Left lung (tissue), 10 donors: ENCODE data around the gene TEX36. TPM values are rescaled to one million over a fixed set of nuclear protein-coding genes. Genes with fewer than 3 reads are reported as not detected.

Source experiments
- ATAC-seq: fragments of 200-7000 bp; cut with Tn5 transposase; one replicate; pipeline ENCODE4 v1.9.1; 2020; ENCODE audit warnings: moderate library complexity
- DNase-seq, 4 donors: peaks; one replicate each; pipeline ENCODE4 v3.0.0-alpha.2; 2013 to 2020
- H3K27ac ChIP-seq, 2 donors: fragments of 200-600 bp; sonication (generic) in 1 of 2; one replicate each; pipeline versions ENCODE4 v1.5.0 to v1.8.0; 2020 to 2021
- H3K27me3 ChIP-seq, 2 donors: fragments of 200-600 bp; sonication (generic) in 1 of 2; one replicate each; pipeline versions ENCODE4 v1.5.0 to v1.8.0; 2020 to 2021
- H3K36me3 ChIP-seq, 2 donors: fragments of 200-600 bp; sonication (generic) in 1 of 2; one replicate each; pipeline versions ENCODE4 v1.5.0 to v1.8.0; 2020 to 2021
- H3K4me1 ChIP-seq, 2 donors: fragments of 200-600 bp; one replicate each; pipeline ENCODE4 v1.8.0; 2021
- H3K4me3 ChIP-seq, 2 donors: fragments of 200-600 bp; sonication (generic) in 1 of 2; one replicate each; pipeline versions ENCODE4 v1.5.0 to v1.8.0; 2020 to 2021; ENCODE audit warnings: mild to moderate bottlenecking in 1 of 2
- H3K9me3 ChIP-seq, 2 donors: fragments of 200-600 bp; sonication (generic) in 1 of 2; one replicate each; pipeline versions ENCODE4 v1.5.0 to v1.8.0; 2020 to 2021
- intact Hi-C, 2 donors: fragments of 100-400 bp; cut with DNase I; formaldehyde crosslinking; loops; one replicate each; pipeline versions ENCODE4 v1.11.2 to v1.14.2; 2022
- polyA plus RNA-seq, 6 donors: library from polyadenylated mRNA; unstranded; fragments of 120-200 nt; gene quantifications; one replicate each; pipeline ENCODE4 v1.2.1, GENCODE V29; 2013; ENCODE audit not compliant: insufficient read length in 6 of 6
- total RNA-seq, 2 donors: library from RNA; stranded (reverse); fragmentation: NEBNext Ultra II Directional; extraction: Animal tissue kit (Norgen Biotek cat#: 25700); gene quantifications; one replicate each; pipeline ENCODE4 v1.2.1, GENCODE V29; 2021
- TF ChIP-seq, protein P1 (sequence below), 2 donors: fragments of 200-600 bp; sonication (generic) in 1 of 2; IDR thresholded peaks; one replicate each; pipeline versions ENCODE4 v1.5.0 to v1.8.0; 2021; ENCODE audit warnings: antibody characterized with exemption in 2 of 2
- donor health status: DM: no; HTN: yes; CAD: no.
- donor health status: DM: no; HTN: no; CAD: no.

Gene TEX36
- total and polyA plus RNA-seq, 8 donors, result 0.26 TPM; not detected in 7

DNA sequence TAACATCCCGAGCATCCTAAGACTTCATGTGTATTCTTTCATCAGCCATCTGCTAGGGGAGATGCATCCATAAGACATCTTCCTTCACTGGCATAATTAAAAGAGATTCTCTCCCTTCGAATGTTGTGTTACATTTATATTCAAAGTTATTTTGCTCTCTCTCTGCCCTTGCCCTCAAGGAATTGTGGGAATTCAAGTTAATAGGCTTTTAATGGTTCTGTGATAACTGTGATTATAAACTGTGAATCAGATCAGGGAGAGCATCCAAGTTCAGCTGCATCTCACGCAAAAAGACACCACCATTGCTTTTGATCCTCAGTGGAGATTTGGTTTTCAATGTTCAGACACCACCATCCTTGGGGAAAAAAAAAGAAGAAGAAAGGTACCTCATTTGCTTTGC is 9.2 kb upstream of the TEX36 start:
- H3K4me3 ChIP-seq, result no peak overlapping the region
- ATAC-seq (no peak), DNase-seq (no peak)
- H3K4me1 ChIP-seq, result no peaks in the 10 kb centered on the region
- no peaks in the 10 kb centered on the region for H3K36me3 ChIP-seq
- no peaks in the 10 kb centered on the region for H3K27me3 ChIP-seq
- TF ChIP-seq, protein P1, sequence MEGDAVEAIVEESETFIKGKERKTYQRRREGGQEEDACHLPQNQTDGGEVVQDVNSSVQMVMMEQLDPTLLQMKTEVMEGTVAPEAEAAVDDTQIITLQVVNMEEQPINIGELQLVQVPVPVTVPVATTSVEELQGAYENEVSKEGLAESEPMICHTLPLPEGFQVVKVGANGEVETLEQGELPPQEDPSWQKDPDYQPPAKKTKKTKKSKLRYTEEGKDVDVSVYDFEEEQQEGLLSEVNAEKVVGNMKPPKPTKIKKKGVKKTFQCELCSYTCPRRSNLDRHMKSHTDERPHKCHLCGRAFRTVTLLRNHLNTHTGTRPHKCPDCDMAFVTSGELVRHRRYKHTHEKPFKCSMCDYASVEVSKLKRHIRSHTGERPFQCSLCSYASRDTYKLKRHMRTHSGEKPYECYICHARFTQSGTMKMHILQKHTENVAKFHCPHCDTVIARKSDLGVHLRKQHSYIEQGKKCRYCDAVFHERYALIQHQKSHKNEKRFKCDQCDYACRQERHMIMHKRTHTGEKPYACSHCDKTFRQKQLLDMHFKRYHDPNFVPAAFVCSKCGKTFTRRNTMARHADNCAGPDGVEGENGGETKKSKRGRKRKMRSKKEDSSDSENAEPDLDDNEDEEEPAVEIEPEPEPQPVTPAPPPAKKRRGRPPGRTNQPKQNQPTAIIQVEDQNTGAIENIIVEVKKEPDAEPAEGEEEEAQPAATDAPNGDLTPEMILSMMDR (IDR thresholded peaks at IDR 0.05), result no peak
- no peaks in the 10 kb centered on the region for H3K9me3 ChIP-seq
- H3K27ac ChIP-seq, result peak overlapping the region in 1 of 2 donors; percentile 18
- intact Hi-C loops, result no loop called here

DNA sequence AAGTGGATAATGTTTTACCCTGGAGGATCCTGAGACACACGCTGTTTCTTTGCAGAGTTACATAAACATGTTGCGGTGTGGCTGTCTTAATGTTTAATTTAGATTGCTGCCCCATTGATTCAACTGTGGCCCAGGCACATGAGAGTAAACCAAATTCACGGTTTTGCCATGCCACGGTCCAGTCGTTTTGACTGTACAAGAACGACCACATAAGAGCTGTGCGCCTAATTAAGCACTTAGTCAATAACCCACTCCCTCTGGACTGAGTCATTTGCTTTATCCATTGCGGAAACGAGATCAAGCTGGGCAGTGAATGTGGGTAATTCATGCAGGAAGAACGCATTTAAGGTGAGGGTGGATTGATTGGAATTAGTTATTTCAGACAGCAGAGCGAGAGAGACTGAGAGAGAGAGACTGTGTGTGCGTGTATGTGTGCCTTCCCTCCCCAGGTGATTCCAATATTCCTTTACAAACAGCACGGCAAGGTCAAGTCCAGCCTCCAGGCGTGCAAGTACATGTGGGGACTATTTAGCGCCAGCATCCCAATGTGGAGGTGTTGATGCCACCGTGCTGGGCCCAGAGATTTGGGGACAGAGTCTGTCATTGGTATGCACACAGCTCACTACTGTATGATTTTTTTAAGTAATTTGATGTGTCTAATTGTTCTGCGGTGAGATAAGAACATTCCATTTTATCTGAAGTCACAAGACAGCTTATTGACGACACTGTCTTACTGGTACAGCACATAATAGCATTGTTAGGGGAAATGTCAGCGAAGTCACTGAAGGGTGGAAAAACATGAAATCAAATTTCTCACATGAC is 8.4 kb upstream of the TEX36 start:
- ATAC-seq (peak; percentile 15), DNase-seq (no peak)
- TF ChIP-seq, protein P1 (IDR thresholded peaks at IDR 0.05), result no peak
- Histone ChIP-seq H3K9me3 (no peaks in the 10 kb centered on the region), H3K27me3 (no peaks in the 10 kb centered on the region), H3K36me3 (no peaks in the 10 kb centered on the region), H3K4me1 (no peaks in the 10 kb centered on the region), H3K4me3 (no peak overlapping the region), H3K27ac (peak overlapping the region in 1 of 2 donors; percentile 18)
- intact Hi-C loops, result no loop called here

GRCh38 chr10:125689955-125690569 is 7.1 kb upstream of the TEX36 start:
- H3K27ac ChIP-seq, result no peak overlapping the region
- TF ChIP-seq, protein P1 (IDR thresholded peaks at IDR 0.05), result no peak
- no peaks in the 10 kb centered on the region for H3K4me1 ChIP-seq
- ATAC-seq (no peak), DNase-seq (no peak)
- intact Hi-C loops, result no loop called here
- no peaks in the 10 kb centered on the region for H3K9me3 ChIP-seq
- no peaks in the 10 kb centered on the region for H3K27me3 ChIP-seq
- no peak overlapping the region for H3K4me3 ChIP-seq
- no peaks in the 10 kb centered on the region for H3K36me3 ChIP-seq

GRCh38 chr10:125687507-125688185 is 4.7 kb upstream of the TEX36 start:
- DNase-seq, result no peak
- Histone ChIP-seq H3K27me3 (no peaks in the 10 kb centered on the region), H3K9me3 (no peaks in the 10 kb centered on the region), H3K27ac (no peak overlapping the region), H3K36me3 (no peaks in the 10 kb centered on the region), H3K4me3 (no peak overlapping the region), H3K4me1 (no peaks in the 10 kb centered on the region)
- TF ChIP-seq, protein P1 (IDR thresholded peaks at IDR 0.05), result no peak
- no peak for ATAC-seq
- intact Hi-C loops, result no loop called here

GRCh38 chr10:125684581-125684980 is 1.6 kb upstream of the TEX36 start:
- Histone ChIP-seq H3K9me3 (no peaks in the 10 kb centered on the region), H3K27ac (no peak overlapping the region), H3K36me3 (no peaks in the 10 kb centered on the region), H3K27me3 (no peaks in the 10 kb centered on the region), H3K4me1 (no peaks in the 10 kb centered on the region), H3K4me3 (no peak overlapping the region)
- intact Hi-C loops, result no loop called here
- TF ChIP-seq, protein P1 (IDR thresholded peaks at IDR 0.05), result no peak
- DNase-seq (no peak), ATAC-seq (no peak)
